Measurements from ENCODE around the gene STAT3.

DNA sequence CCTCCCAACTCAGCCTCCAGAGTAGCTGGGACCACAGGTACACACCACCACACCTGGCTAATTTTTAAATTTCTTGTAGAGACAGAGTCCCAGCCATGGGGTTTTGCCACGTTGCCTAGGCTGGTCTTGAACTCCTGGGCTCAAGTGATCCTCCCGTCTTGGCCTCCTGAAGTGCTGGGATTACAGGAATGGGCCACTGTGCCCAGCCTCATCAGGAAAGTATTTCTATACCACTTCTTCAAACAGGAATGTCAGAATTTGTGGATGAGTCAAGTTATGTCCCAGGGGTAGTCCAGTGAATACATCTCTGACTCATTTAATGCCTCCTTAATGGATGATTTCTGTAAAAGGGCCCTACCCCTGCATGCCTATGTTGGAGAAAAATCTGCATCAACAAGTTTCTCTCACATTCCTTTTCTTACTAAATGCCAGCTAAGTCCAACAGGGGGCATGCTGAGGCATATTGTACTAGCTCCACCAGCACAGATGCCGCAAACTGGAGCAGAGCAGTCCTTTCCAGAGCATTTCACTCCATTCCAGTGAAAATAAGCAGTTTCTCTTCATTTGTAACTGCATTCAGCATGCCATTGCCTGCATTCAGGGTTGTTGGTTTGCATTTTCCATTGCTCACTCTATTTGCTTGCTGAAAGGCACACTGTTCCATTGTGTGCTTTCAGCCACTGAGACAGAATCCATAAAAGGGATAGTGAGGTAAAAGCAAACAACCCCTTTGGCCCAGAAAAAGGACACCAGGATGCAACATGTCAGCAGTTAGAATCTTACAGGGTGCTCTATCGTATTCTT, 40.1 kb upstream of the STAT3 start:
- TF ChIP-seq RARB (CRISPR knock-in tag; IDR thresholded peaks at IDR 0.05) (no peak), ZNF565 (CRISPR knock-in tag; conservative IDR thresholded peaks at IDR 0.05; ENCODE audit: low read depth) (no peak), ZC3H10 (CRISPR knock-in tag; IDR thresholded peaks at IDR 0.05) (no peak), OSR1 (CRISPR knock-in tag; IDR thresholded peaks at IDR 0.05) (no peak), POU6F1 (CRISPR knock-in tag; IDR thresholded peaks at IDR 0.05; ENCODE audit: borderline replicate concordance, low read depth) (no peak), PATZ1 (CRISPR knock-in tag; IDR thresholded peaks at IDR 0.05; ENCODE audit: borderline replicate concordance) (no peak), ZFP30 (CRISPR knock-in tag; IDR thresholded peaks at IDR 0.05) (no peak), GLIS3 (CRISPR knock-in tag; IDR thresholded peaks at IDR 0.05) (no peak), TCF4 (CRISPR knock-in tag; IDR thresholded peaks at IDR 0.05; ENCODE audit: borderline replicate concordance) (no peak), ESRRG (CRISPR knock-in tag; IDR thresholded peaks at IDR 0.05) (no peak)
- TF ChIP-seq, protein P1, sequence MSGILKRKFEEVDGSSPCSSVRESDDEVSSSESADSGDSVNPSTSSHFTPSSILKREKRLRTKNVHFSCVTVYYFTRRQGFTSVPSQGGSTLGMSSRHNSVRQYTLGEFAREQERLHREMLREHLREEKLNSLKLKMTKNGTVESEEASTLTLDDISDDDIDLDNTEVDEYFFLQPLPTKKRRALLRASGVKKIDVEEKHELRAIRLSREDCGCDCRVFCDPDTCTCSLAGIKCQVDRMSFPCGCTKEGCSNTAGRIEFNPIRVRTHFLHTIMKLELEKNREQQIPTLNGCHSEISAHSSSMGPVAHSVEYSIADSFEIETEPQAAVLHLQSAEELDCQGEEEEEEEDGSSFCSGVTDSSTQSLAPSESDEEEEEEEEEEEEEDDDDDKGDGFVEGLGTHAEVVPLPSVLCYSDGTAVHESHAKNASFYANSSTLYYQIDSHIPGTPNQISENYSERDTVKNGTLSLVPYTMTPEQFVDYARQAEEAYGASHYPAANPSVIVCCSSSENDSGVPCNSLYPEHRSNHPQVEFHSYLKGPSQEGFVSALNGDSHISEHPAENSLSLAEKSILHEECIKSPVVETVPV (CRISPR knock-in tag; IDR thresholded peaks at IDR 0.05): no peak

Measured in SK-N-SH treated with all-trans-retinoic acid at 6 μM for 48 hours (cell line).